ENCODE data around the gene MPPE1. TPM values are rescaled to one million over a fixed set of nuclear protein-coding genes. Genes with fewer than 3 reads are reported as not detected.
A peak's percentile ranks its signal among the peaks of the same experiment; 100 is the strongest.

The MPPE1 gene
- total RNA-seq, 1 experiment from 2014 or later = 17.9 TPM

- ChIA-PET CTCF (no interaction called here), POLR2A (ENCODE audit: unreplicated experiment) (interaction anchor here (0.6 kb wide), 1 partner anchor 13 kb away, joined by 3 read pairs; no protein-coding TSS in a partner anchor)
- no peak for ATAC-seq
- Histone ChIP-seq H3K9me3 (ENCODE audit: low read length) (no peaks in the 10 kb centered on the region), H3K36me3 (ENCODE audit: low read depth, low read length) (no peaks in the 10 kb centered on the region), H3F3A (ENCODE audit: low read length, unreplicated experiment) (no peaks in the 10 kb centered on the region), H4K20me1 (ENCODE audit: low read length) (no peaks in the 10 kb centered on the region), H3K9ac (ENCODE audit: low read length) (no peak overlapping the region), H3K4me2 (ENCODE audit: low read length) (no peak overlapping the region), H3K27ac (ENCODE audit: low read length) (no peak overlapping the region), H3K4me1 (ENCODE audit: insufficient read depth, low read length) (peaks cover 3% of the 10 kb centered on the region), H2AFZ (ENCODE audit: low read length) (no peak overlapping the region), H3K79me2 (ENCODE audit: low read length) (no peaks in the 10 kb centered on the region), H3K9me2 (replicated peaks; ENCODE audit: low read length) (no peaks in the 10 kb centered on the region), H3K27me3 (ENCODE audit: low read length) (no peaks in the 10 kb centered on the region), H3K4me3 (ENCODE audit: low read length) (no peak overlapping the region)
- TF ChIP-seq EZH2phosphoT487 (IDR thresholded peaks at IDR 0.05; ENCODE audit: borderline replicate concordance, low read length) (no peak), EZH2 (IDR thresholded peaks at IDR 0.05; ENCODE audit: low read length, unreplicated experiment) (no peak)
- TF ChIP-seq, protein P1, sequence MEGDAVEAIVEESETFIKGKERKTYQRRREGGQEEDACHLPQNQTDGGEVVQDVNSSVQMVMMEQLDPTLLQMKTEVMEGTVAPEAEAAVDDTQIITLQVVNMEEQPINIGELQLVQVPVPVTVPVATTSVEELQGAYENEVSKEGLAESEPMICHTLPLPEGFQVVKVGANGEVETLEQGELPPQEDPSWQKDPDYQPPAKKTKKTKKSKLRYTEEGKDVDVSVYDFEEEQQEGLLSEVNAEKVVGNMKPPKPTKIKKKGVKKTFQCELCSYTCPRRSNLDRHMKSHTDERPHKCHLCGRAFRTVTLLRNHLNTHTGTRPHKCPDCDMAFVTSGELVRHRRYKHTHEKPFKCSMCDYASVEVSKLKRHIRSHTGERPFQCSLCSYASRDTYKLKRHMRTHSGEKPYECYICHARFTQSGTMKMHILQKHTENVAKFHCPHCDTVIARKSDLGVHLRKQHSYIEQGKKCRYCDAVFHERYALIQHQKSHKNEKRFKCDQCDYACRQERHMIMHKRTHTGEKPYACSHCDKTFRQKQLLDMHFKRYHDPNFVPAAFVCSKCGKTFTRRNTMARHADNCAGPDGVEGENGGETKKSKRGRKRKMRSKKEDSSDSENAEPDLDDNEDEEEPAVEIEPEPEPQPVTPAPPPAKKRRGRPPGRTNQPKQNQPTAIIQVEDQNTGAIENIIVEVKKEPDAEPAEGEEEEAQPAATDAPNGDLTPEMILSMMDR (conservative IDR thresholded peaks at IDR 0.05; ENCODE audit: low read depth, low read length) = no peak
- no peak for DNase-seq
- intact Hi-C loops (cut with micrococcal nuclease) = no loop called here
- BruUV-seq (replicated peaks) = no TSS peak
Measured at GRCh38 chr18:11877497-11878135, 30.5 kb downstream of the MPPE1 start.

GRCh38 chr18:11874676-11875075, 33.4 kb downstream of the MPPE1 start:
- Histone ChIP-seq H3K4me1 (ENCODE audit: insufficient read depth, low read length) (peaks cover 11% of the 10 kb centered on the region), H3K4me2 (ENCODE audit: low read length) (no peak overlapping the region), H3K9me2 (replicated peaks; ENCODE audit: low read length) (no peaks in the 10 kb centered on the region), H3K9ac (ENCODE audit: low read length) (no peak overlapping the region), H3K4me3 (ENCODE audit: low read length) (no peak overlapping the region), H3K79me2 (ENCODE audit: low read length) (no peaks in the 10 kb centered on the region), H2AFZ (ENCODE audit: low read length) (no peak overlapping the region), H3K36me3 (ENCODE audit: low read depth, low read length) (no peaks in the 10 kb centered on the region), H3K27me3 (ENCODE audit: low read length) (no peaks in the 10 kb centered on the region), H3K27ac (ENCODE audit: low read length) (no peak overlapping the region), H3F3A (ENCODE audit: low read length, unreplicated experiment) (no peaks in the 10 kb centered on the region), H3K9me3 (ENCODE audit: low read length) (no peaks in the 10 kb centered on the region), H4K20me1 (ENCODE audit: low read length) (no peaks in the 10 kb centered on the region)
- DNase-seq = no peak
- CTCF ChIA-PET = no interaction called here
- TF ChIP-seq EZH2 (IDR thresholded peaks at IDR 0.05; ENCODE audit: low read length, unreplicated experiment) = no peak
- TF ChIP-seq, protein P1 (conservative IDR thresholded peaks at IDR 0.05; ENCODE audit: low read depth, low read length) = peak; percentile 17; the same call in 1 of the 2 replicates
- intact Hi-C loops (cut with micrococcal nuclease) = loop anchor here (5.0 kb wide), 1 partner anchor 562 kb away; no protein-coding TSS in a partner anchor
- POLR2A ChIA-PET (ENCODE audit: unreplicated experiment) = no interaction called here
- no TSS peak for BruUV-seq (replicated peaks)
- ATAC-seq = no peak

- BruUV-seq (replicated peaks) = no TSS peak
- peaks cover 11% of the 10 kb centered on the region for H3K4me1 ChIP-seq (ENCODE audit: insufficient read depth, low read length)
- H3K4me3 ChIP-seq (ENCODE audit: low read length) = no peak overlapping the region
- TF ChIP-seq EZH2 (IDR thresholded peaks at IDR 0.05; ENCODE audit: low read length, unreplicated experiment) (no peak), EZH2phosphoT487 (IDR thresholded peaks at IDR 0.05; ENCODE audit: borderline replicate concordance, low read length) (no peak)
- TF ChIP-seq, protein P1 (conservative IDR thresholded peaks at IDR 0.05; ENCODE audit: low read depth, low read length) = no peak
- CTCF ChIA-PET = no interaction called here
- H3K79me2 ChIP-seq (ENCODE audit: low read length) = no peaks in the 10 kb centered on the region
- H4K20me1 ChIP-seq (ENCODE audit: low read length) = no peaks in the 10 kb centered on the region
- ATAC-seq (no peak), DNase-seq (no peak)
- H3F3A ChIP-seq (ENCODE audit: low read length, unreplicated experiment) = no peaks in the 10 kb centered on the region
- POLR2A ChIA-PET (ENCODE audit: unreplicated experiment) = no interaction called here
- H2AFZ ChIP-seq (ENCODE audit: low read length) = no peak overlapping the region
- no peaks in the 10 kb centered on the region for H3K27me3 ChIP-seq (ENCODE audit: low read length)
- no peak overlapping the region for H3K27ac ChIP-seq (ENCODE audit: low read length)
- no peak overlapping the region for H3K9ac ChIP-seq (ENCODE audit: low read length)
- no peak overlapping the region for H3K4me2 ChIP-seq (ENCODE audit: low read length)
- intact Hi-C loops (cut with micrococcal nuclease) = loop anchor here (2.0 to 5.0 kb wide), 2 partner anchors 23 to 562 kb away; partner anchors contain the start of gene CHMP1B
- H3K9me3 ChIP-seq (ENCODE audit: low read length) = no peaks in the 10 kb centered on the region
- no peaks in the 10 kb centered on the region for H3K36me3 ChIP-seq (ENCODE audit: low read depth, low read length)
- no peaks in the 10 kb centered on the region for H3K9me2 ChIP-seq (replicated peaks; ENCODE audit: low read length)
Measured at GRCh38 chr18:11873670-11874340, 34.3 kb downstream of the MPPE1 start.

Measured in PC-3 (cell line).